22Rv1 (cell line): ENCODE results near the gene RERE.

ENCODE experiments used
- CTCF ChIP-seq: fragments of 450-650 bp; IDR thresholded peaks from 2 replicates; pipeline ENCODE4 v1.5.1; 2017; ENCODE audit warnings: mild to moderate bottlenecking
- ZFX ChIP-seq: fragments of 450-650 bp; IDR thresholded peaks from 2 replicates; pipeline ENCODE4 v1.6.1; 2017; ENCODE audit warnings: antibody characterized with exemption, borderline replicate concordance

DNA sequence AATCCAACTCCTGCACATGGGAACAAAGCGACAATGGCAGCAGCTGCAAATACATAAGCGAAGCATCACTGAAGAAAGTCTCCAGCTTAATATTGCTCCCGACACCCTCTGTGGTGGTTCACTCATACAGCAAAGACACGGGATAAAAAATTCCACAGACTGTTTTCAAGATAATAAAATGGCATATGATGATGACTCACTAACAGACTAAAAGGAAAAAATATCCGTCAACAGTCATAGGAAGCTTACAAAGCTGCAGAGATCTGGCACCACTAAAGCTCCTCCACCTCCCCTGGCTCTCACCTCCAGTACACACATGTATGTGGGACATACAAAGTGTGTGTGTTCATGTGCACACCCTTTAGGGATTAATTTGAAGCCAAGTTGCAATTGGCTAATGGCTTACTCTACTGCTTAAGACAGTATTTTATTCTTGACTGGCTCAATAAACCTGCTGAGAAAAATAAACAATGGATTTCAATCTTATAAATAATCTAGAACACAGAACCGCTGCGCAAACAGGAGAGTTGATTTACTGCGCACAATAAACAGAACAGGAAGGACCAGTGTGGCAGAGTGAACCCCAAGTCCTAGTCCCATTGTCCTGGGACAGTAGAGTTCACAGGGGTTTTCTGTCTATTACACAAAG, 405.1 kb downstream of the RERE start:
- TF ChIP-seq CTCF (no peak), ZFX (no peak)
